ENCODE measurements around the gene CFAP43.

The CFAP43 gene

GRCh38 chr10:104262055-104262454 is 29.9 kb upstream of the CFAP43 start:
- no peaks in the 10 kb centered on the region for H3K27me3 ChIP-seq (ENCODE audit: insufficient read depth, low read depth)
- H3K9ac ChIP-seq, result no peak overlapping the region
- no peak overlapping the region for H2AFZ ChIP-seq (ENCODE audit: low read depth)
- peaks cover 14% of the 10 kb centered on the region for H3K4me1 ChIP-seq (ENCODE audit: low read depth, poor library complexity, severe bottlenecking)
- no peaks in the 10 kb centered on the region; the same call in 1 of the 2 replicates for H3K36me3 ChIP-seq (ENCODE audit: insufficient read depth)
- H4K20me1 ChIP-seq (ENCODE audit: insufficient read depth), result no peaks in the 10 kb centered on the region
- no peak for TF ChIP-seq CTCF (conservative IDR thresholded peaks at IDR 0.05; ENCODE audit: low read depth, low read length)
- H3K4me2 ChIP-seq, result no peak overlapping the region
- H3K79me2 ChIP-seq (ENCODE audit: insufficient read depth, low read depth), result peaks cover 42% of the 10 kb centered on the region; the same call in 1 of the 2 replicates
- H3K27ac ChIP-seq, result no peak overlapping the region
- no peak overlapping the region for H3K4me3 ChIP-seq (IDR thresholded peaks at IDR 0.05; ENCODE audit: insufficient read depth, low read depth, low read length)

- no peaks in the 10 kb centered on the region; the same call in 1 of the 2 replicates for H3K36me3 ChIP-seq (ENCODE audit: insufficient read depth)
- H3K27ac ChIP-seq, result no peak overlapping the region
- no peak for TF ChIP-seq CTCF (conservative IDR thresholded peaks at IDR 0.05; ENCODE audit: low read depth, low read length)
- peaks cover 22% of the 10 kb centered on the region for H3K4me1 ChIP-seq (ENCODE audit: low read depth, poor library complexity, severe bottlenecking)
- no peak overlapping the region for H3K4me3 ChIP-seq (IDR thresholded peaks at IDR 0.05; ENCODE audit: insufficient read depth, low read depth, low read length)
- no peak overlapping the region for H2AFZ ChIP-seq (ENCODE audit: low read depth)
- peaks cover 38% of the 10 kb centered on the region; the same call in 1 of the 2 replicates for H3K79me2 ChIP-seq (ENCODE audit: insufficient read depth, low read depth)
- no peaks in the 10 kb centered on the region for H3K27me3 ChIP-seq (ENCODE audit: insufficient read depth, low read depth)
- H4K20me1 ChIP-seq (ENCODE audit: insufficient read depth), result no peaks in the 10 kb centered on the region
- no peak overlapping the region for H3K9ac ChIP-seq
- H3K4me2 ChIP-seq, result no peak overlapping the region
These were observed 28.6 kb upstream of the CFAP43 start for GRCh38 chr10:104260775-104261115.

GRCh38 chr10:104259999-104260774 is 28.0 kb upstream of the CFAP43 start:
- peaks cover 34% of the 10 kb centered on the region; the same call in 1 of the 2 replicates for H3K79me2 ChIP-seq (ENCODE audit: insufficient read depth, low read depth)
- no peak overlapping the region for H3K27ac ChIP-seq
- no peak overlapping the region for H3K4me3 ChIP-seq (IDR thresholded peaks at IDR 0.05; ENCODE audit: insufficient read depth, low read depth, low read length)
- H3K9ac ChIP-seq, result no peak overlapping the region
- no peaks in the 10 kb centered on the region for H3K27me3 ChIP-seq (ENCODE audit: insufficient read depth, low read depth)
- no peak overlapping the region for H3K4me2 ChIP-seq
- no peak for TF ChIP-seq CTCF (conservative IDR thresholded peaks at IDR 0.05; ENCODE audit: low read depth, low read length)
- H2AFZ ChIP-seq (ENCODE audit: low read depth), result no peak overlapping the region
- H3K4me1 ChIP-seq (ENCODE audit: low read depth, poor library complexity, severe bottlenecking), result peaks cover 25% of the 10 kb centered on the region
- no peaks in the 10 kb centered on the region for H3K36me3 ChIP-seq (ENCODE audit: insufficient read depth)
- no peaks in the 10 kb centered on the region for H4K20me1 ChIP-seq (ENCODE audit: insufficient read depth)

GRCh38 chr10:104259456-104259855 is 27.3 kb upstream of the CFAP43 start:
- Histone ChIP-seq H3K4me2 (no peak overlapping the region), H3K27me3 (ENCODE audit: insufficient read depth, low read depth) (no peaks in the 10 kb centered on the region), H3K9ac (no peak overlapping the region), H3K36me3 (ENCODE audit: insufficient read depth) (no peaks in the 10 kb centered on the region), H4K20me1 (ENCODE audit: insufficient read depth) (no peaks in the 10 kb centered on the region), H3K79me2 (ENCODE audit: insufficient read depth, low read depth) (peaks cover 31% of the 10 kb centered on the region; the same call in 1 of the 2 replicates), H3K27ac (no peak overlapping the region), H3K4me1 (ENCODE audit: low read depth, poor library complexity, severe bottlenecking) (peaks cover 25% of the 10 kb centered on the region), H2AFZ (ENCODE audit: low read depth) (no peak overlapping the region), H3K4me3 (IDR thresholded peaks at IDR 0.05; ENCODE audit: insufficient read depth, low read depth, low read length) (no peak overlapping the region)
- no peak for TF ChIP-seq CTCF (conservative IDR thresholded peaks at IDR 0.05; ENCODE audit: low read depth, low read length)

All from KMS-11 (cell line).